Measurements from ENCODE around the gene ANKRD34C.
"Not testable (repeated sequence)": the region's sequence is repeated elsewhere in the genome, so short reads cannot be mapped to it uniquely, and the experiment has no call there.

ANKRD34C gene

DNA sequence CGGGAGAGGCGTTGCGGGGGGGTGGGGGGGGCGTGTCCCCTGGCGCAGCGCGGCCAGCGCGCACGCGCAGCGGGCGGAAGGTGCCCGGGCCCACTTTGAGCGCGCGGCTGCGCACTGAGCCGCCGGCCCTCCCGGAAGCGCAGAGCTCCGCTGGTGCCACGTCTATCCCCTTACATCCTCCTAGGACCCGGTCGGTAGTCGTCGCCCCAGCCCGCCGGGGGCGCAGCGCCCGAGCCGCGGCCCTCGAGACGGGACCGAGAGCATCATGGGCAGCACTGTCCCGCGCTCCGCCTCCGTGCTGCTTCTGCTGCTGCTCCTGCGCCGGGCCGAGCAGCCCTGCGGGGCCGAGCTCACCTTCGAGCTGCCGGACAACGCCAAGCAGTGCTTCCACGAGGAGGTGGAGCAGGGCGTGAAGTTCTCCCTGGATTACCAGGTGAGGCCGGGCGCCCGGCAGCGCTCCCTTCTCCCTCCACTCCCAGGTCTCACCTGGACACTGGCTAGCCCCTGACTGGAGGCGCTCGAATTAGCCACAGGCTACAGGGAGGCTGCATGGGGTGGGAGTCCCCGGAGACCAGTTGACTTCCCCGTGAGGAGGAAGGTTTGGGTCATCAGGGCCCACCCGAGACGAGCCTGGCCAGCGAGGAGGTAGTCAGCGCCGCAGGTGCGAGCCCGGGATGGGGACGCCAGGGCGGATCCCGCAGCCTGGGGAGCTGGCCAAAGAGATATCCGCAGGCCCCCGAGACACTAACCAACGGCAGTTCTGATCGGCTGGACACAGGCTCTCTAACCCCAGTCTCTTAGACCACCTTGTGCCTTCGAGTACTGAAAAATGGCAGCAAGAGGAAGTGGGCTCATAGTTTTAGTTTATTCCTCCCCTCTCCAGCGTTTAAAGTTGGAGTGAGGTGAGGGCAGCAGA is 28.7 kb downstream of the ANKRD34C start, which contains the start of gene TMED3:
TMED3 (plus strand) TSS at position 128 of the 916 bp plus-strand sequence; CDS start at position 266, 138 bp downstream.
- in situ Hi-C loops (cut with HindIII; ENCODE audit: low sequenced_read_pairs) = no loop called here

DNA sequence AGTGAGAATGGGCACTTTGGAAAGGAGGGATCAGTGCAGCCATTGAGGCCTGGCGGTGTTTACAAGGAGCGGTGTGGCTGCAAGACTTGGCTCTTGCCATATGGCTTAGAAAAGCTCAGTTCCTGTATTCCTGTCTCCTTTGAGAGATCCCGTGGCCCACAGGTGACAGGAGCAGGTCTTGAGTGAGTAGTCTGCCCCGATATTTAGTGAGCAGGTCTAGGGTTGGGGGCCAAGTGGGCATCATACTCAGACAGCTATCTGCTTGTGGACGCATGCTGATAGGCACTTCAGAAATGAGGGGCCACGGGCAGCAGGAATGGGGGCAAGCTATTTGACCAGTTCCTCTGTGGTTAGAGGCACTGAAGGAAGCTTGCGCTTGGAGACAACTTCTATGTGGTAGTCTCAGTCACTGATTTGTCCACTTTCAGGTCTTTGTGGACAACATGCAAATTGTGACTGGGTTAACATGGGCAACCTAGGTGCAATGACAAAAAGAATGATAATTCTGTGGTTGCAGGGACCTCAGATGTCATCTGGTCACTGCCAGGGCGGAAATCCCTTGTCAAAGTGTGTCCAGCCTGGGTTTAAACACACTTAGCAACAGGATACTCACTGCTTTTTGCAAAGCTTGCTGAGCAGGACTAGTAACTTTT is 29.5 kb downstream of the ANKRD34C start:
- in situ Hi-C loops (cut with HindIII; ENCODE audit: low sequenced_read_pairs) = no loop called here

DNA sequence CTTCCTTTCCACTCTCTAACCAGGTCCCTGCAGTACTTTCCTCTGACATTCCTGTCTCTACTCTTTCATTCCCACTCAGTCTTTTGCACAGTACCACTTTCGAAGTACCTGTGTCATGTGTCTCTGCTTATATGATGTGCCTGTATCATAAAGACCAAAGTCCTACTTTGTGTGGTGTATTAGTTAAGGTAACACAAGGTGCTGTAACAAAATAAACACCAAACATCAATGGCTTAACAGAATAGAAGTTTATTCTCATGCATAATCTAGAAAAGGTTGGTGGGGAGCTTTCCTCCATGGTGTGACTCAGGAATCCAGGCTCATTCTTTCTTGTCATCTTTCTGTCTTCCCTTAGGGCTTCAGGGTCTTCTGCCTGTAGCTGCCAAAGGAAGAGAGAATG is 31.7 kb downstream of the ANKRD34C start:
- in situ Hi-C loops (cut with HindIII; ENCODE audit: low sequenced_read_pairs) = no loop called here

DNA sequence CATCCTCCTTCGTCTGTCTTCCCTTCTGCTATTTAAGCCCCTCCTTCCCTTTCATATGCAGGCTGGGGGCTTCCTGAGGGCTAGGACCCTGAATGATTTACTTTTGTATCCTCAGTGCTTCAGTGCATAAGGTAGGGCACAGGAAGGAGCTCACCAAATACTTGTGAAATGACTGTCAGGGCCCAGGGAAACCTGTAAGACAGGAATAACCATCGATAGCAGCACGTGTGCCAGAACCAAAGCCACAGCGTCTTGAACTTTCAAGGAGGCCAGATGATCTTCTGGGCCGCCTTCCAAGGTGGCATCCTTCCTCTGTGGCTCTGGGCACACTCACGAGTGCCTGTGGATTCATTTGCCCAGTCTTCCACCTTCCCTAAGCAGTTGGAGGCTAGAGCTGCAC is 32.3 kb downstream of the ANKRD34C start:
- in situ Hi-C loops (cut with HindIII; ENCODE audit: low sequenced_read_pairs) = no loop called here

DNA sequence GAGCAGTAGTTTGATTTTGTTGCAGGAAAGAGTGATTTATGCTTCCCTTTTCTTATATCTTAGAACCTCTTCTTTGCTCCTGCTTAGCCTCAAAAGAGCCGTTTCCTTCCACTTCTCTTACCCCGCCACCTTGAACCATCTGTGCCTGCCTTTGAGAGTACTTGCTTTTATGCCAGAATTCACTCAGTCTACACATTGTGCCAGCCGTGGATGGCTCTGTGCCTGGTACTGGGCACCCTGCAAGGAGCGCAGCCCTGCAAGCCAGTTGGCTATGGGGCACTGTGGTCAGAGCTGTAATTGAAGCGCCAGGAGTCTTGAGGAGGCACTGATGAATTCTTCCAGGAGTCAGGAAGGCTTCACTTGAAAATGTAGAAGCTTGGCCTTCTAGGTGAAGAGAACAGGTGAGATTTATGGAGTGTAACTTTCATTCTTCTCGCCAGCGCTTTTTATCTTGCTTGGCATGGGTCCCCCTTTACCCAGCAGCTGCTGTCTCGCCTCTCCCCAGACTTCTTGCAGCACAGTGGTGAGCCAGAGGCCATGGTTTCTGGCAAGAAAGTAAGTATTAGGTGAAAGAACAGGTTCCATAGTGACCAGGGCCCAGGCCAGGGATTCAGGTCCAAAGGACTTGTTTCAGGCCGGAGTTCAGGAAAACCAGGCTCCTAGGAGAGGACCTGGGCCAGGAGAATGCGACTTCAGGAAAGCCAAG is 33.3 kb downstream of the ANKRD34C start:
- in situ Hi-C loops (cut with HindIII; ENCODE audit: low sequenced_read_pairs) = no loop called here

DNA sequence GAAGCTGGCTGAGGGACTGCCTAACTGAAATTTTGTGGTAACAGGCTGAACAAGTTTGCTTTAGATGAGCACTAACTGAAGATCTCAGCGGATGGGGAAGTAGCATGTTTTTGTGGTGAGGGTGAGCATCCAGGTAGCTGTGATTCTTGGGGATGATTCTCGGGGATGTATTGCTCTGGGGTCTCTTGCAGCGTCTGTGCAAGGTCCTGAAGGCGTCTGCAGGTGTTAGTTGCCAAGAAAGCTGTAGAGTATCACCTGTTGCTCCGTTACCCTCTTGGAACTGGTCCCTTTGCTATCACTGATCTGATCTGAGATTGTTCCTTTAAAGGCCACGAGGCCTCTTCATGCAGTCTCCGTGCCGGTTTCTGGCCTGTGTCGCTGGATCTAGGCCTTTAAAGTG is 34.3 kb downstream of the ANKRD34C start:
- in situ Hi-C loops (cut with HindIII; ENCODE audit: low sequenced_read_pairs) = no loop called here

DNA sequence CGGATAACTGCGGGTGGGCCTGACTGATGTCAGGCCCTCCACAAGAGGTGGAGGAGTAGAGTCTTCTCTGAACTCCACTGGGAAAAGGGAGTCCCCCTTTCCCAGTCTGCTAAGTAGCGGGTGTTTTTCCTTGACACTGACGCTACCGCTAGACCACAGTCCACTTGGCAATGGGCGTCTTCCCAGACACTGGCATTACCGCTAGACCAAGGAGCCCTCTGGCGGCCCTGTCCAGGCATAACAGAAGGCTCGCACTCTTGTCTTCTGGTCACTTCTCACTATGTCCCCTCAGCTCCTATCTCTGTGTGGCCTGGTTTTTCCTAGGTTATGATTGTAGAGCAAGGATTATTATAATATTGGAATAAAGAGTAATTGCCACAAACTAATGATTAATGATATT is 37.5 kb downstream of the ANKRD34C start:
- in situ Hi-C loops (cut with HindIII; ENCODE audit: low sequenced_read_pairs) = not testable (repeated sequence)

DNA sequence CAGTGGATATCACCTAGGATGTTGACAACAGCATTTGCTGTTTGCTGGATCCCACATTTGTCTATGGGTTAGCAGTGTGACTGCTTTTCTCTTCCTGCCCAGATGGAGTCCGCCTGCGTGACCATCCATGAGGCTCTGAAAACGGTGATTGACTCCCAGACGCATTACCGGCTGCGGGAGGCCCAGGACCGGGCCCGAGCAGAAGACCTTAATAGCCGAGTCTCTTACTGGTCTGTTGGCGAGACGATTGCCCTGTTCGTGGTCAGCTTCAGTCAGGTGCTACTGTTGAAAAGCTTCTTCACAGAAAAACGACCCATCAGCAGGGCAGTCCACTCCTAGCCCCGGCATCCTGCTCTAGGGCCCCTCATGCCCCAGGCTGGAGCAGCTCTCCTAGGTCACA is 39.4 kb downstream of the ANKRD34C start:
- in situ Hi-C loops (cut with HindIII; ENCODE audit: low sequenced_read_pairs) = no loop called here

DNA sequence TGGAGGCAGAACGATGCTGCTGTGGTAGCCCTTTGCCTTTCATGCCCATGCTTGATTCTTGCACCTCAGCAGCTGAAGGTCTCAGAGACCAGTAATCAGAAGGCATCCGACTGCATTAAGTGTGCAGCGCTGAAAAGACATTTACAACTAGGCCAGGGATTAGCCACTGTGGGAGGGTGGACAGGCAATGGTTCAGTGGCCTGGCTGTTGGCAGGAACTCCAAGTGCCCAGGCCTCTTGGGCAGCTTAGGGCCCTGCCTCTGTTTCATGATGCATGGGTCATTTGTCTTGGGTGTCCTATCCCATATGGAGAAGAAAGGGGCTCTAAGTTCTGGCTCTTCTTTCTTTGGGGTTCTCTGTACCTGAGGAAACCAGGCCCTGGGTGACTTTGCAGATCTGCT is 39.8 kb downstream of the ANKRD34C start:
- in situ Hi-C loops (cut with HindIII; ENCODE audit: low sequenced_read_pairs) = no loop called here

DNA sequence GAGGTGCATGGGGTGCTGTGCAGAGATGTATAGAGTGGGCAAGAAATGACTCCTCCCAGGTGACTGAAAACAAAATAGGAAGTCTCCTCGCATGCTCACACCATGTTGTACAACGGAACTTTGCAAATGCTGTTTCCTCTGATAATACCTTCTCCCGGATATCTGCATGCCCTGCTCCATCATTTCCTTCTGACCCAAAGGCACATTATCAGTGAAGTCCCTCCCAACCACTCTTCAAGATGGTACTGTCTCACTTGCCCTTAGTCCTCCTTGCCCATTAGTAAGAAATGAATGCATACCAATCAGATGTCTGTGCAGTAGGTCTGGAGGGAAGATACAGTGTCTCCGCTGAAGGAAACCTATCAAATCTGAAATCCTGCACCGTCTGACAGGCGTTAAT is 40.4 kb downstream of the ANKRD34C start:
- in situ Hi-C loops (cut with HindIII; ENCODE audit: low sequenced_read_pairs) = no loop called here

DNA sequence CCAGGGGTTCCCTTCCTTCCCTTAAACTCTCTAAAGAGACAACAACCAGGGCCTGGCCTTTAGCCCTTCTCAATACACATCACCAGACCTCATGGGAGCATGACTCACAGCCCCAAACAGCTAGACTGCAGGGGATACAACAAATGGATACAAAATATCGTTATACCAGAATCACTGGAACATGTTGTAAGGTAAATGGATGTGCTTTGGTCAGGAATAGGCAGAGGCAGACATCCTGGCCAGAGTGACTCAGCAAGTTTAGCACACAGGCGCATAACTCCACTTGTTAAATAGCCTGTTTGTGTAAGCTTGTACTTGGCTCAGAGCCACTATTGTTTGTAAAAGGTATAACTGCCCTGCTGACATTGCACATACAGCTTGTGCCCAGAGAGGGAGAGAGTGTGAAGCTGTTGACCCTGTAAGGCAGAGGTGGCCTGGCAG is 46.7 kb downstream of the ANKRD34C start:
- in situ Hi-C loops (cut with HindIII; ENCODE audit: low sequenced_read_pairs) = no loop called here
